Measurements from ENCODE around the gene OTUD5. TPM values are rescaled to one million over a fixed set of nuclear protein-coding genes. Genes with fewer than 3 reads are reported as not detected.
"Not testable (repeated sequence)": the region's sequence is repeated elsewhere in the genome, so short reads cannot be mapped to it uniquely, and the experiment has no call there.

OTUD5 gene
- total and polyA plus RNA-seq, 7 experiments from 2014 or later = 17.2 to 95.5 (median 88.2) TPM

- H3K4me1 Mint-ChIP-seq = peaks cover 0 to 3% (median 0%) of the 10 kb centered on the region in 7 donors
- no peaks in the 10 kb centered on the region for H3K9me3 ChIP-seq (ENCODE audit: control insufficient read depth in 2 of 3, low read length in 3 of 3)
- CTCF ChIA-PET = interaction anchor here (1.4 kb wide), 1 partner anchor 341 kb away, joined by 3 read pairs; no protein-coding TSS in a partner anchor
- H3K36me3 Mint-ChIP-seq = peaks cover 0 to 14% (median 8%) of the 10 kb centered on the region in 5 donors
- H3K27me3 Mint-ChIP-seq = no peaks in the 10 kb centered on the region
- intact Hi-C loops (cut with micrococcal nuclease) = no loop called here
- peaks cover 0 to 53% (median 3%) of the 10 kb centered on the region in 3 experiments for H3K36me3 ChIP-seq (ENCODE audit: control insufficient read depth in 2 of 3, insufficient read depth in 3 of 3, low read length in 3 of 3)
- no peaks in the 10 kb centered on the region for H3K27me3 ChIP-seq (ENCODE audit: control insufficient read depth in 2 of 2, insufficient read depth in 2 of 2, low read length in 2 of 2)
- no peak overlapping the region for H3K4me3 Mint-ChIP-seq
- DNase-seq = no peak
- peak overlapping the region in 2 of 9 donors; percentile 15 to 85 for H3K27ac Mint-ChIP-seq
- no peaks in the 10 kb centered on the region for H3K9me3 Mint-ChIP-seq
- POLR2A ChIA-PET = interaction anchor here (0.6 kb wide), 1 partner anchor 72 kb away, joined by 3 read pairs; no protein-coding TSS in a partner anchor
- no peaks in the 10 kb centered on the region for H3K4me1 ChIP-seq (ENCODE audit: control insufficient read depth in 2 of 2, insufficient read depth in 2 of 2, low read length in 2 of 2)
- H3K4me3 ChIP-seq (ENCODE audit: low read length) = no peak overlapping the region
- no peak overlapping the region for H3K27ac ChIP-seq (ENCODE audit: low read depth, low read length)
- no peak for ATAC-seq
These were observed 32.1 kb upstream of the OTUD5 start for GRCh38 chrX:48989483-48989882.

GRCh38 chrX:48983896-48984295 is 26.5 kb upstream of the OTUD5 start:
- Mint-ChIP-seq H3K4me1 (peaks cover 0 to 5% (median 0%) of the 10 kb centered on the region in 7 donors), H3K4me3 (no peak overlapping the region), H3K36me3 (peaks cover 0 to 27% (median 15%) of the 10 kb centered on the region in 5 donors), H3K27me3 (no peaks in the 10 kb centered on the region), H3K9me3 (peaks cover 0 to 2% (median 0%) of the 10 kb centered on the region in 11 donors), H3K27ac (peak overlapping the region in 1 of 9 donors; percentile 12)
- Histone ChIP-seq H3K4me3 (ENCODE audit: low read length) (no peak overlapping the region), H3K27me3 (ENCODE audit: control insufficient read depth in 2 of 2, insufficient read depth in 2 of 2, low read length in 2 of 2) (no peaks in the 10 kb centered on the region), H3K9me3 (ENCODE audit: control insufficient read depth in 2 of 3, low read length in 3 of 3) (no peaks in the 10 kb centered on the region), H3K36me3 (ENCODE audit: control insufficient read depth in 2 of 3, insufficient read depth in 3 of 3, low read length in 3 of 3) (peaks cover 0 to 52% (median 0%) of the 10 kb centered on the region in 3 experiments), H3K4me1 (ENCODE audit: control insufficient read depth in 2 of 2, insufficient read depth in 2 of 2, low read length in 2 of 2) (no peaks in the 10 kb centered on the region), H3K27ac (ENCODE audit: low read depth, low read length) (no peak overlapping the region)
- ATAC-seq (no peak), DNase-seq (no peak)
- POLR2A ChIA-PET = no interaction called here
- CTCF ChIA-PET = no interaction called here
- intact Hi-C loops (cut with micrococcal nuclease) = no loop called here

GRCh38 chrX:48983081-48983480 is 25.7 kb upstream of the OTUD5 start:
- Histone ChIP-seq H3K4me3 (ENCODE audit: low read length) (no peak overlapping the region), H3K4me1 (ENCODE audit: control insufficient read depth in 2 of 2, insufficient read depth in 2 of 2, low read length in 2 of 2) (no peaks in the 10 kb centered on the region), H3K36me3 (ENCODE audit: control insufficient read depth in 2 of 3, insufficient read depth in 3 of 3, low read length in 3 of 3) (peaks cover 0 to 48% (median 0%) of the 10 kb centered on the region in 3 experiments), H3K27ac (ENCODE audit: low read depth, low read length) (no peak overlapping the region), H3K9me3 (ENCODE audit: control insufficient read depth in 2 of 3, low read length in 3 of 3) (no peaks in the 10 kb centered on the region), H3K27me3 (ENCODE audit: control insufficient read depth in 2 of 2, insufficient read depth in 2 of 2, low read length in 2 of 2) (no peaks in the 10 kb centered on the region)
- Mint-ChIP-seq H3K9me3 (peaks cover 0 to 2% (median 0%) of the 10 kb centered on the region in 11 donors), H3K4me3 (no peak overlapping the region), H3K27me3 (no peaks in the 10 kb centered on the region), H3K27ac (peak overlapping the region in 1 of 9 donors; percentile 60), H3K36me3 (peaks cover 3 to 27% (median 15%) of the 10 kb centered on the region in 5 donors), H3K4me1 (peaks cover 0 to 5% (median 0%) of the 10 kb centered on the region in 7 donors)
- ATAC-seq (no peak), DNase-seq (no peak)
- ChIA-PET POLR2A (no interaction called here), CTCF (no interaction called here)
- intact Hi-C loops (cut with micrococcal nuclease) = no loop called here

GRCh38 chrX:48981178-48981577 is 23.8 kb upstream of the OTUD5 start:
- DNase-seq (no peak), ATAC-seq (no peak)
- intact Hi-C loops (cut with micrococcal nuclease) = no loop called here
- Histone ChIP-seq H3K4me1 (ENCODE audit: control insufficient read depth in 2 of 2, insufficient read depth in 2 of 2, low read length in 2 of 2) (no peaks in the 10 kb centered on the region), H3K9me3 (ENCODE audit: control insufficient read depth in 2 of 3, low read length in 3 of 3) (no peaks in the 10 kb centered on the region), H3K4me3 (ENCODE audit: low read length) (no peak overlapping the region), H3K36me3 (ENCODE audit: control insufficient read depth in 2 of 3, insufficient read depth in 3 of 3, low read length in 3 of 3) (peaks cover 0 to 55% (median 0%) of the 10 kb centered on the region in 3 experiments), H3K27ac (ENCODE audit: low read depth, low read length) (no peak overlapping the region), H3K27me3 (ENCODE audit: control insufficient read depth in 2 of 2, insufficient read depth in 2 of 2, low read length in 2 of 2) (no peaks in the 10 kb centered on the region)
- no peak overlapping the region for H3K4me3 Mint-ChIP-seq
- ChIA-PET CTCF (no interaction called here), POLR2A (no interaction called here)
- peaks cover 0 to 5% (median 0%) of the 10 kb centered on the region in 7 donors for H3K4me1 Mint-ChIP-seq
- H3K27me3 Mint-ChIP-seq = no peaks in the 10 kb centered on the region
- peaks cover 0 to 2% (median 0%) of the 10 kb centered on the region in 11 donors for H3K9me3 Mint-ChIP-seq
- H3K36me3 Mint-ChIP-seq = peaks cover 6 to 27% (median 15%) of the 10 kb centered on the region in 5 donors
- no peak overlapping the region for H3K27ac Mint-ChIP-seq

- CTCF ChIA-PET; intact Hi-C loops (cut with micrococcal nuclease); DNase-seq: not testable (repeated sequence)
These were observed 22.9 kb upstream of the OTUD5 start for GRCh38 chrX:48980341-48980740.

GRCh38 chrX:48978226-48978625 is 20.8 kb upstream of the OTUD5 start:
- peaks cover 11 to 28% (median 22%) of the 10 kb centered on the region in 5 donors for H3K36me3 Mint-ChIP-seq
- ATAC-seq (no peak), DNase-seq (no peak)
- H3K4me1 Mint-ChIP-seq = peaks cover 0 to 6% (median 2%) of the 10 kb centered on the region in 7 donors
- intact Hi-C loops (cut with micrococcal nuclease) = loop anchor here in 1 of 2 donors (10.0 kb wide), 1 partner anchor 127 kb away; no protein-coding TSS in a partner anchor
- H3K27ac Mint-ChIP-seq = no peak overlapping the region
- Histone ChIP-seq H3K36me3 (ENCODE audit: control insufficient read depth in 2 of 3, insufficient read depth in 3 of 3, low read length in 3 of 3) (peaks cover 0 to 59% (median 0%) of the 10 kb centered on the region in 3 experiments), H3K27ac (ENCODE audit: low read depth, low read length) (no peak overlapping the region), H3K4me3 (ENCODE audit: low read length) (no peak overlapping the region), H3K27me3 (ENCODE audit: control insufficient read depth in 2 of 2, insufficient read depth in 2 of 2, low read length in 2 of 2) (no peaks in the 10 kb centered on the region), H3K4me1 (ENCODE audit: control insufficient read depth in 2 of 2, insufficient read depth in 2 of 2, low read length in 2 of 2) (no peaks in the 10 kb centered on the region), H3K9me3 (ENCODE audit: control insufficient read depth in 2 of 3, low read length in 3 of 3) (no peaks in the 10 kb centered on the region)
- no peak overlapping the region for H3K4me3 Mint-ChIP-seq
- no peaks in the 10 kb centered on the region for H3K27me3 Mint-ChIP-seq
- CTCF ChIA-PET = no interaction called here
- H3K9me3 Mint-ChIP-seq = peaks cover 0 to 2% (median 0%) of the 10 kb centered on the region in 11 donors
- POLR2A ChIA-PET = interaction anchor here (0.6 kb wide), 1 partner anchor 14 kb away, joined by 3 read pairs; no protein-coding TSS in a partner anchor

More at GRCh38 chrX:48980341-48980740, 22.9 kb upstream of the OTUD5 start:
- H3K36me3 ChIP-seq (ENCODE audit: control insufficient read depth in 2 of 3, insufficient read depth in 3 of 3, low read length in 3 of 3) = peaks cover 0 to 62% (median 0%) of the 10 kb centered on the region in 3 experiments
- H3K9me3 ChIP-seq (ENCODE audit: control insufficient read depth in 2 of 3, low read length in 3 of 3); H3K4me3 Mint-ChIP-seq; H3K27ac ChIP-seq (ENCODE audit: low read depth, low read length); H3K4me3 ChIP-seq (ENCODE audit: low read length); H3K4me1 Mint-ChIP-seq; H3K9me3 Mint-ChIP-seq; ATAC-seq; H3K4me1 ChIP-seq (ENCODE audit: control insufficient read depth in 2 of 2, insufficient read depth in 2 of 2, low read length in 2 of 2); H3K27me3 Mint-ChIP-seq; H3K27me3 ChIP-seq (ENCODE audit: control insufficient read depth in 2 of 2, insufficient read depth in 2 of 2, low read length in 2 of 2): not testable (repeated sequence)
- Mint-ChIP-seq H3K27ac (peak overlapping the region in 1 of 9 donors; percentile 56), H3K36me3 (peaks cover 6 to 28% (median 17%) of the 10 kb centered on the region in 5 donors)
- POLR2A ChIA-PET = interaction anchor here (0.6 kb wide), 1 partner anchor 325 kb away, joined by 3 read pairs; no protein-coding TSS in a partner anchor
